Ishikawa (cell line): Measurements from ENCODE around the gene CIAPIN1.

Experiments used
- CEBPB ChIP-seq: IDR thresholded peaks from 2 replicates; pipeline ENCODE4 v1.6.1; 2012
- CREB1 ChIP-seq: IDR thresholded peaks from 2 replicates; pipeline ENCODE4 v1.6.1; 2012; ENCODE audit warnings: low read depth
- EGR1 ChIP-seq: IDR thresholded peaks from 2 replicates; pipeline ENCODE4 v1.6.1; 2012
- EP300 ChIP-seq: IDR thresholded peaks from 2 replicates; pipeline ENCODE4 v1.6.1; 2012; ENCODE audit warnings: borderline replicate concordance
- FOXM1 ChIP-seq: IDR thresholded peaks from 2 replicates; pipeline ENCODE4 v1.6.1; 2012; ENCODE audit warnings: low read depth, borderline replicate concordance
- NFIC ChIP-seq: IDR thresholded peaks from 2 replicates; pipeline ENCODE4 v1.6.1; 2012
- RAD21 ChIP-seq: IDR thresholded peaks from 2 replicates; pipeline ENCODE4 v1.6.1; 2012; ENCODE audit warnings: low read depth
- TAF1 ChIP-seq: IDR thresholded peaks from 2 replicates; pipeline ENCODE4 v1.6.1; 2012; ENCODE audit warnings: low read depth, mild to moderate bottlenecking
- TCF12 ChIP-seq: IDR thresholded peaks from 2 replicates; pipeline ENCODE4 v1.6.1; 2012; ENCODE audit warnings: low read depth
- TEAD4 ChIP-seq: IDR thresholded peaks from 2 replicates; pipeline ENCODE4 v1.6.1; 2012
- YY1 ChIP-seq: IDR thresholded peaks from 2 replicates; pipeline ENCODE4 v1.6.1; 2012; ENCODE audit warnings: low read depth
- ZBTB7A ChIP-seq: IDR thresholded peaks from 2 replicates; pipeline ENCODE4 v1.6.1; 2012; ENCODE audit warnings: low read depth
- TF ChIP-seq, protein P1 (sequence below): IDR thresholded peaks from 2 replicates; pipeline ENCODE4 v1.6.1; 2012
- TF ChIP-seq, protein P2 (sequence below): IDR thresholded peaks from 2 replicates; pipeline ENCODE4 v1.6.1; 2012; ENCODE audit warnings: low read depth, mild to moderate bottlenecking
- TF ChIP-seq, protein P3 (sequence below): IDR thresholded peaks from 2 replicates; pipeline ENCODE4 v1.6.1; 2012

The CIAPIN1 gene

DNA sequence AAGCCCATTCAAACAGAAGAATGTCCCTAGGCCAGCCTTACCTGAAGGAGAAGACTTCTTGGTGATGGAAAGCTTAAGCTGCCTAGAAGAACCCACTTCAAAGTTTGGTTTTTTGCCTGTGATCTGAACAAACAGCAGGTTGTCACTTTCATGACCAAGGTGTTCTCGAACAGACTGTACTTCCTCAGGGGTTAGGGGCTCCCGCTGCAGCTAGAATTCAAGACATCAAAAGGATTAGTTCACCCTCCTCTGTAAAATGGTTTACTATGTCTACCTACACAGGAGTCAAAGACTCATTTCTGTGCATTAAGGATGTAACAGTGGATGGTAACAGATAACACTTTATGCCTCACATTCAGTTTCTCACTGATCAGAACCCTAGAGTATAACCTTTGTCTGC, 13.2 kb downstream of the CIAPIN1 start:
- TF ChIP-seq, protein P1, sequence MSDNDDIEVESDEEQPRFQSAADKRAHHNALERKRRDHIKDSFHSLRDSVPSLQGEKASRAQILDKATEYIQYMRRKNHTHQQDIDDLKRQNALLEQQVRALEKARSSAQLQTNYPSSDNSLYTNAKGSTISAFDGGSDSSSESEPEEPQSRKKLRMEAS: no peak
- TF ChIP-seq NFIC (no peak), CREB1 (no peak), TAF1 (no peak), EGR1 (no peak), YY1 (no peak)

DNA sequence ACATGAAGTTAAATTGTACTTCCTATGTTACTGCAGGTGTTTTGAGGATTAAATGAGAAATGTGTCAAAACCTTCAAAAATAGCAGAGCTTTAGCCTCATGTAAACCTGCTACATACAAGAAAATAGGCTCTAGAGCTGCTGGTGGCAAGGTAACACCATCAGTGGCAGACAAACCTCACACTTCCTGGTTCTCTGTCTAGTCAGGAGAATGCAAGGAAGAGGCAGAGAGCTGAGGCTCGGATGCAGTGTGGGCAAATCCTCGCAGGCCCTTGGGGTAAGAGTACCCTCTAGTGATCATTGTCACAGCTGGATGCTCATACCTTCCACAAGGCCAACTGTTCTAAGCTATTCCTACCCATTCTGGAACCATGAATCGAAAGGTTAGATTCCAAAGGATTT, 14.2 kb downstream of the CIAPIN1 start:
- TF ChIP-seq EGR1: no peak
- TF ChIP-seq FOXM1: no peak
- TF ChIP-seq, protein P2, sequence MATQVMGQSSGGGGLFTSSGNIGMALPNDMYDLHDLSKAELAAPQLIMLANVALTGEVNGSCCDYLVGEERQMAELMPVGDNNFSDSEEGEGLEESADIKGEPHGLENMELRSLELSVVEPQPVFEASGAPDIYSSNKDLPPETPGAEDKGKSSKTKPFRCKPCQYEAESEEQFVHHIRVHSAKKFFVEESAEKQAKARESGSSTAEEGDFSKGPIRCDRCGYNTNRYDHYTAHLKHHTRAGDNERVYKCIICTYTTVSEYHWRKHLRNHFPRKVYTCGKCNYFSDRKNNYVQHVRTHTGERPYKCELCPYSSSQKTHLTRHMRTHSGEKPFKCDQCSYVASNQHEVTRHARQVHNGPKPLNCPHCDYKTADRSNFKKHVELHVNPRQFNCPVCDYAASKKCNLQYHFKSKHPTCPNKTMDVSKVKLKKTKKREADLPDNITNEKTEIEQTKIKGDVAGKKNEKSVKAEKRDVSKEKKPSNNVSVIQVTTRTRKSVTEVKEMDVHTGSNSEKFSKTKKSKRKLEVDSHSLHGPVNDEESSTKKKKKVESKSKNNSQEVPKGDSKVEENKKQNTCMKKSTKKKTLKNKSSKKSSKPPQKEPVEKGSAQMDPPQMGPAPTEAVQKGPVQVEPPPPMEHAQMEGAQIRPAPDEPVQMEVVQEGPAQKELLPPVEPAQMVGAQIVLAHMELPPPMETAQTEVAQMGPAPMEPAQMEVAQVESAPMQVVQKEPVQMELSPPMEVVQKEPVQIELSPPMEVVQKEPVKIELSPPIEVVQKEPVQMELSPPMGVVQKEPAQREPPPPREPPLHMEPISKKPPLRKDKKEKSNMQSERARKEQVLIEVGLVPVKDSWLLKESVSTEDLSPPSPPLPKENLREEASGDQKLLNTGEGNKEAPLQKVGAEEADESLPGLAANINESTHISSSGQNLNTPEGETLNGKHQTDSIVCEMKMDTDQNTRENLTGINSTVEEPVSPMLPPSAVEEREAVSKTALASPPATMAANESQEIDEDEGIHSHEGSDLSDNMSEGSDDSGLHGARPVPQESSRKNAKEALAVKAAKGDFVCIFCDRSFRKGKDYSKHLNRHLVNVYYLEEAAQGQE: no peak

DNA sequence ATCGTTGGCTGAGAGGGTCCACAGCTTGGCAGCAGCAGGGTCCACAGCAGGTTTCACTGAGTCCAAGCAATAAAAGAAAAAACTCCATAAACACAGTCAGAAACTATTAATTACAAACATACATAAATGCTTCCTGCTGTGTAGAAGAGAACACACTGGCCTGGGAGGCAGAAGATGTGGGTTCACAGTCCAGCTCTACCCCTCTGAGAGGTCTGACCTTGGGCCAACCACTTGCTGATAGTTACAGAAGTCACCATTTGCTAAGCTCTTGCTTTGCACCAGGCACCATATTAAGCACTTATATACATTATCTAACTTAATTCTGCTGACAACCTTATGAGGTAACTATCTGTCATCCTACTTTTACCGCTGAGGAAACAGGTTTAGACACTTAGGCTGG, 14.7 kb downstream of the CIAPIN1 start:
- TF ChIP-seq EGR1 (no peak), TEAD4 (no peak), EP300 (no peak), CEBPB (no peak), FOXM1 (no peak), TCF12 (no peak), CREB1 (no peak), RAD21 (no peak), ZBTB7A (no peak)
- TF ChIP-seq, protein P2: no peak
- TF ChIP-seq, protein P1: no peak
- TF ChIP-seq, protein P3, sequence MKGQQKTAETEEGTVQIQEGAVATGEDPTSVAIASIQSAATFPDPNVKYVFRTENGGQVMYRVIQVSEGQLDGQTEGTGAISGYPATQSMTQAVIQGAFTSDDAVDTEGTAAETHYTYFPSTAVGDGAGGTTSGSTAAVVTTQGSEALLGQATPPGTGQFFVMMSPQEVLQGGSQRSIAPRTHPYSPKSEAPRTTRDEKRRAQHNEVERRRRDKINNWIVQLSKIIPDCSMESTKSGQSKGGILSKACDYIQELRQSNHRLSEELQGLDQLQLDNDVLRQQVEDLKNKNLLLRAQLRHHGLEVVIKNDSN: no peak

DNA sequence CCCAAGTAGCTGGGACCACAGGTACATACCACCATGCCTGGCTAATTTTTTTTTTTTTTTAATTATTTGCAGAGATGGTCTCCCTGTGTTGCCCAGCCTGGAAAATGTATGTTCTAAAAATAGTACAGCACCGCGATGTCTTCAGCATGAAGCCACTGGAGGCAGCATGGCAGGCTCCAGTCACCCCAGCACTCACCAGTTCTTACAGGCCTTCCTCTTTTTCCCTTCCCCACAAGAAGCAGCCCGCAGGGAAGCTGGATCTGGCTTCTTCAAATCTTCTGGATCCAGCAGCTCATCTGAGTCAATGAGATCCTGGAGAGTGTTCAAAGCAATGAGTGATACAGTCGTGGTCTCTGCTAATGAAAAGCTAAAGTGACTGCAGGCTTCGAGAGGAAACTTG, 16.2 kb downstream of the CIAPIN1 start:
- TF ChIP-seq YY1 (no peak), TCF12 (no peak), CREB1 (no peak)
- TF ChIP-seq, protein P3: no peak

DNA sequence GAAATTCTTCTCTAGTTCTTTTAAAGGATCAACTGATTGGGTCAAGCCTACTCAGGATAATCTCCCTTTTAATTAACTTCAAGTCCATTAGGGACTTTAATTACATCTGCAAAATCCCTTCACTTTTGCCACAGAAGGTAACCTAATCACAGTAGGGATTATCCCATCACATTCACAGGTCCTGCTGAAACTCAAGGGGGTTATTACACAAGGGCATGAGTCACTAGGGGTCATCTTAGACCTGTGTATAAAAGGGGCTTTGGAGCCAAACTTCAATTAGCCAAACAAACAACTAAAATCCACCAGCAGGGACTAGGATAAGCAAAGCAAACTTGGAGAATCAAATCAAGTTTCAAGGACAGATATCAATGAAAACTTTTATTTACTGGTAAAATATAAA, 19.4 kb downstream of the CIAPIN1 start:
- TF ChIP-seq, protein P3: no peak
- TF ChIP-seq TCF12: no peak
- TF ChIP-seq RAD21: no peak
- TF ChIP-seq EP300: no peak
- TF ChIP-seq TEAD4: no peak
- no peak for TF ChIP-seq ZBTB7A
- TF ChIP-seq, protein P2: no peak
- TF ChIP-seq TAF1: no peak
- no peak for TF ChIP-seq CEBPB
- no peak for TF ChIP-seq NFIC
- TF ChIP-seq EGR1: no peak
